ENCODE results near the gene PAK2. TPM values are rescaled to one million over a fixed set of nuclear protein-coding genes. Genes with fewer than 3 reads are reported as not detected.
"Not testable (repeated sequence)": the region's sequence is repeated elsewhere in the genome, so short reads cannot be mapped to it uniquely, and the experiment has no call there.

PAK2 gene
- total RNA-seq, 4 donors from 2014 or later: 43.3 to 75.6 (median 49.8) TPM

DNA sequence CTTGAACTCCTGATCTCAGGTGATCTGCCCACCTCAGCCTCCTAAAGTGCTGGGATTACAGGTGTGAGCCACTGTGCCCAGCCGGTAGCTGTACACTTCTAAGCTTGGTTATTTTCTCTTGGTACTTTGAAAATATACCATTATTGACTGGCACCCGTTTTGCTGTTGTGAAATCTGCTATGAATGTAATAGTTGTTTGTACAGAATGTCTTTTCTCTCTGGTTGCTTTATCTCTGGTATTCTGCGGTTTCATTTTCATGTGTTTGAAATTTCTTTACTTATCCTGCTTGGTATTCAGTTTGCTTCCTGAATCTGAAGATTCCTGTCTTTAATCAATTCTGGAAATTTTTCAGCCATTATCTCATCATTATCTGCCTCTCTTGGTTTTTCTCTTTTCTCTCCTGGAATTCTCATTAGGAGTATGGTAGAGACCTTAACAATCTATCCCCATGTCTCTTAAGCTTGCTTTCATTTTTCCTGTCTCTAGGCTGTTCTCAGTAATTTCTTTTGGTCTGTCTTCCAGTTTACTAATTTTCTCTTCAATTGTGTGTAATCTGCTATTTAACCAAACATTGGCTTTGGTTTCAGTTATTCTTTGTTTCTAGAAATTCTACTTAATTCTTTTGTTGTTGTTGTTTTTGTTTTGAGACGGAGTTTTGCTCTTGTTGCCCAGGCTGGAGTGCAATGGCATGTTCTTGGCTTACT, 2.8 kb upstream of the PAK2 start:
- 98% methylated on average over 4 of the region's 4 CpGs for WGBS, 2 donors
- H3K4me3 ChIP-seq: no peak overlapping the region
- H3K27ac ChIP-seq: no peak overlapping the region
- TF ChIP-seq POLR2A (IDR thresholded peaks at IDR 0.05) (no peak), EP300 (IDR thresholded peaks at IDR 0.05) (no peak), CTCF (IDR thresholded peaks at IDR 0.05) (no peak)
- DNase-seq (ENCODE audit: low spot score in 2 of 2): no peak
- H3K36me3 ChIP-seq: peaks cover 0 to 18% (median 0%) of the 10 kb centered on the region in 3 donors
- H3K9me3 ChIP-seq: no peaks in the 10 kb centered on the region
- no peaks in the 10 kb centered on the region for H3K27me3 ChIP-seq
- peaks cover 0 to 9% (median 8%) of the 10 kb centered on the region in 4 donors for H3K4me1 ChIP-seq

DNA sequence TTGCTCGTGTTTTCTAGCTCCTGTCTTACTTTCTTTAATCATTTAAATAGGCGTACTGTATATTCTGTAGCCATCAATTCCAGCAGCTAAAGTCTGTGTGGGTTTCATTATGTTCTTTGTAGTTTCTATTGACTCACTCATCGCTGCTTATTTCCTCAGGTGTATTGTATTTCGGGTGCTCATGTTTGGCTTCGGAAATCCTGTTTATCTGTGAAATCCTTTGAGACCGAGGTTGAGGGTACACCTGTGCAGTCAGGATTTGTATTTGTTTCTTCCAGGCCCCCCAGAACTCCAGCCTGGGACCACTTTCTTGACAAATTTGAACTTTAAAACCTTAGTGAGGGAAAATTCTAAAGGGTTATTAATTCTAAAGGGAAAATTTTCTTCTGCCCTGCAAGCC, 2.0 kb upstream of the PAK2 start:
- H3K27me3 ChIP-seq: no peaks in the 10 kb centered on the region
- H3K9me3 ChIP-seq: no peaks in the 10 kb centered on the region
- H3K4me1 ChIP-seq: peaks cover 0 to 18% (median 13%) of the 10 kb centered on the region in 4 donors
- no peak for DNase-seq (ENCODE audit: low spot score in 2 of 2)
- WGBS, 2 donors: 79 to 91% methylated on average over 6 of the region's 6 CpGs
- peaks cover 0 to 17% (median 0%) of the 10 kb centered on the region in 3 donors for H3K36me3 ChIP-seq
- no peak overlapping the region for H3K4me3 ChIP-seq
- H3K27ac ChIP-seq: no peak overlapping the region
- TF ChIP-seq CTCF (IDR thresholded peaks at IDR 0.05) (no peak), EP300 (IDR thresholded peaks at IDR 0.05) (no peak), POLR2A (IDR thresholded peaks at IDR 0.05) (no peak)

DNA sequence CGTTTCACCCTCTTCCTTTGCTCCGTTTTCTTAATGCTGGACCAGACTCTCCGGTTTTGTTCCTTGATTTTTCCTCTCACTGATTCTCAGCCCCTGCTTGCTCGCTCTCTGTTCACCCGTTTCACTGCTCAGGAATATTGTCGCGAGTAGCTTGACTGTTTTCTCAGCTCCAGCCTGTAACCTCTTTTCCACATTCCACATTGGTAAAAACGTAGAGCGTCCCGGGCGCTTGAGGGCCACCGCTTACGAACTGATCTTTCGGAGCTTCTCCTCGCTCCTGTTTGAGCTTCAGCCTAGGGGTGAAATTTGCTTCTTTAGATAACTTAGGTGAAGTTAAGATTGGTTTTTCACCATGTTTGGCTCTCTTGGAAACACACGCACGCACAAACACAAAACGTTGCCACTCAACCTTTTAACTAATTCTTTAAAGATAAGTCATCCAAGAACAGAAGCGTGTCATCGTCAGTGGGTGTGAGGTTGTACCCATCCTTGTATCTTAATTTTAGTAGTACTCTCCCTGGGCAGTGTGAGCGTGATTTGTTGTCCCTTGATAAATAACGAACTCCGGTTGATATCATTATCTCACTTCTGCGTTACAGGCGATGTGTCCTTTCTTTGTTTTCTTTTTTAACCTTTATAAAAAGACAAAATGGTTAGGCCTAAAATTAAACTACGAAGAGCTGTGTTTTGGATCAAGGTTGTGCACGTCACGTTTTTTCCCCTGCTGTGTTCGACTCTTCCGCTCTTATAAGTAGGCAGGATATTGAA, 1.0 kb downstream of the PAK2 start:
- Histone ChIP-seq H3K4me1 (peaks cover 0 to 44% (median 15%) of the 10 kb centered on the region in 4 donors), H3K27me3 (no peaks in the 10 kb centered on the region), H3K36me3 (peaks cover 0 to 5% (median 0%) of the 10 kb centered on the region in 3 donors), H3K9me3 (no peaks in the 10 kb centered on the region), H3K4me3 (peak overlapping the region; percentile 68 to 96 (median 91)), H3K27ac (peak overlapping the region; percentile 93 to 98 (median 96))
- TF ChIP-seq CTCF (IDR thresholded peaks at IDR 0.05) (no peak), POLR2A (IDR thresholded peaks at IDR 0.05) (no peak), EP300 (IDR thresholded peaks at IDR 0.05) (peak in 1 of 2 donors; percentile 41)
- peak in 1 of 2 donors; percentile 18 for DNase-seq (ENCODE audit: low spot score in 2 of 2)
- 1% methylated on average over 30 of the region's 30 CpGs for WGBS, 2 donors

- TF ChIP-seq EP300 (IDR thresholded peaks at IDR 0.05): no peak
- no peak for TF ChIP-seq POLR2A (IDR thresholded peaks at IDR 0.05)
- no peak for TF ChIP-seq CTCF (IDR thresholded peaks at IDR 0.05)
- peak overlapping the region; percentile 93 to 98 (median 96) for H3K27ac ChIP-seq
- WGBS, 2 donors: 9 to 19% methylated on average over 5 of the region's 5 CpGs
- H3K4me3 ChIP-seq: peak overlapping the region; percentile 68 to 96 (median 91)
- no peaks in the 10 kb centered on the region for H3K9me3 ChIP-seq
- peaks cover 0 to 44% (median 15%) of the 10 kb centered on the region in 4 donors for H3K4me1 ChIP-seq
- H3K36me3 ChIP-seq: peaks cover 0 to 5% (median 0%) of the 10 kb centered on the region in 3 donors
- no peaks in the 10 kb centered on the region for H3K27me3 ChIP-seq
- no peak for DNase-seq (ENCODE audit: low spot score in 2 of 2)
These were observed 1.7 kb downstream of the PAK2 start for GRCh38 chr3:196741249-196741889.

DNA sequence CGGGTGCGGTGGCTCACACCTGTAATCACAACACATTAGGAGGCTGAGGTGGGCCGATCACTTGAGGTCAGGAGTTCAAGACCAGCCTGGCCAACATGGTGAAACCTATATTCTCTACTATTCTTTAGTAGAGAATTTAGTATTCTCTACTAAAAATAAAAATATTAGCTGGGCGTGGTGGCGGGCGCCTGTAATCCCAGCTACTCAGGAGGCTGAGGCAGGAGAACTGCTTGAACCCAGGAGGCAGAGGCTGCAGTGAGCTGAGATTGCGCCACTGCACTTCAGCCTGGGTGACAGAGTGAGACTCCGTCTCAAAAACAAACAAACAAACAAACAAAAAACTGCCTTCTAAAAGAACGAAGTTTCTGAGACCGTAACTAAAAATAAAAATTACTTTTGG, 3.9 kb downstream of the PAK2 start:
- Histone ChIP-seq H3K4me1 (peaks cover 0 to 44% (median 15%) of the 10 kb centered on the region in 4 donors), H3K36me3 (peaks cover 0 to 12% (median 0%) of the 10 kb centered on the region in 3 donors)
- H3K27ac ChIP-seq; DNase-seq (ENCODE audit: low spot score in 2 of 2); H3K27me3 ChIP-seq; H3K9me3 ChIP-seq; H3K4me3 ChIP-seq: not testable (repeated sequence)
- 90 to 93% methylated on average over 10 of the region's 10 CpGs for WGBS, 2 donors

Data from tibial nerve (tissue), 4 donors.